Activated CD8-positive, alpha-beta T cell treated with anti-CD3 and anti-CD28 coated beads, Interleukin-2, amount 10 ng/mL, durations not matched to agents 7 days and 5 days (primary cell): ENCODE data around the gene IFI16. TPM values are rescaled to one million over a fixed set of nuclear protein-coding genes. Genes with fewer than 3 reads are reported as not detected.
"Not testable (repeated sequence)": the region's sequence is repeated elsewhere in the genome, so short reads cannot be mapped to it uniquely, and the experiment has no call there.

ENCODE experiments used
- ATAC-seq: fragments of 150-1000 bp; cut with Tn5 transposase; one replicate; pipeline ENCODE4 v1.10.0; 2021; ENCODE audit warnings: moderate library complexity
- CTCF ChIA-PET: fragments of 350-600 bp; sonication (Branson Sonifier 250); formaldehyde crosslinking; loops from one replicate; lab custom pipeline; 2021; ENCODE audit warnings: antibody characterized with exemption; lab: Charles Lee
- POLR2A ChIA-PET: fragments of 350-600 bp; sonication (Branson Sonifier 250); formaldehyde crosslinking; loops from one replicate; lab custom pipeline; 2021; ENCODE audit warnings: antibody characterized with exemption; lab: Charles Lee
- DNase-seq: peaks from one replicate; pipeline ENCODE4 v3.0.0-alpha.2; 2020
- H3K27ac Mint-ChIP-seq: one replicate; pipeline ENCODE4 v1.8.0; 2021; ENCODE audit warnings: mild to moderate bottlenecking, mixed read lengths
- H3K27me3 Mint-ChIP-seq: one replicate; pipeline ENCODE4 v1.8.0; 2021; ENCODE audit warnings: low read depth, mixed read lengths
- H3K36me3 Mint-ChIP-seq: one replicate; pipeline ENCODE4 v1.8.0; 2021; ENCODE audit warnings: low read depth, mixed read lengths
- H3K4me1 Mint-ChIP-seq: one replicate; pipeline ENCODE4 v1.8.0; 2021; ENCODE audit warnings: low read depth, mixed read lengths
- H3K4me3 Mint-ChIP-seq: one replicate; pipeline ENCODE4 v1.8.0; 2021; ENCODE audit warnings: mild to moderate bottlenecking, mixed read lengths
- H3K9me3 Mint-ChIP-seq: one replicate; pipeline ENCODE4 v1.8.0; 2022; ENCODE audit warnings: mixed read lengths; ENCODE audit not compliant: insufficient read depth
- total RNA-seq, 2 experiments: library from RNA; stranded (reverse); gene quantifications; one replicate each; pipeline ENCODE4 v1.2.3, GENCODE V29; 2021

The IFI16 gene
- total RNA-seq, 2 experiments from 2014 or later = 308 to 314 TPM

DNA sequence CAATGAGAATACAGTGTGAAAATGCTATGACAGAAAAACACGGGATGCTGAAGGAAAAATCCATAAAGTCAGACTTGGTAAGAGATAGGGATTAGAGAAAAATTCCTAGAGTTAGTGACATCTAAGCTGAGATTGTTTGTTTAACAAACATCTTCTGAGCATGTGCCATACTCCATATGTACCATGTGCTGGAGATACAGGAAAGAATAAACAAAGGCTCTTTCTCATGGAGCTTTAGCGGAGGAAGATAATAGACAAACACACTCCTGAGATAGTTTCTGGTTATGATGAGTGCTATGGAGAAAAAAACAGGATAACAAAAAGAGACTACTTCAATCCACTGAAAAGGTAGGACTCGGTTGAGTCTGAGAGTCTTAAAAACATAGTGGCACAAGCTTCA lies 88.9 kb downstream of the IFI16 start:
- Mint-ChIP-seq H3K4me1 (no peaks in the 10 kb centered on the region), H3K27me3 (peaks cover 45% of the 10 kb centered on the region), H3K27ac (no peak overlapping the region), H3K9me3 (no peaks in the 10 kb centered on the region), H3K36me3 (no peaks in the 10 kb centered on the region), H3K4me3 (no peak overlapping the region)
- ATAC-seq (no peak), DNase-seq (no peak)
- CTCF ChIA-PET = interaction anchor here (2.0 kb wide), 1 partner anchor 10 kb away, joined by 11 read pairs; no protein-coding TSS in a partner anchor
- POLR2A ChIA-PET = no interaction called here

DNA sequence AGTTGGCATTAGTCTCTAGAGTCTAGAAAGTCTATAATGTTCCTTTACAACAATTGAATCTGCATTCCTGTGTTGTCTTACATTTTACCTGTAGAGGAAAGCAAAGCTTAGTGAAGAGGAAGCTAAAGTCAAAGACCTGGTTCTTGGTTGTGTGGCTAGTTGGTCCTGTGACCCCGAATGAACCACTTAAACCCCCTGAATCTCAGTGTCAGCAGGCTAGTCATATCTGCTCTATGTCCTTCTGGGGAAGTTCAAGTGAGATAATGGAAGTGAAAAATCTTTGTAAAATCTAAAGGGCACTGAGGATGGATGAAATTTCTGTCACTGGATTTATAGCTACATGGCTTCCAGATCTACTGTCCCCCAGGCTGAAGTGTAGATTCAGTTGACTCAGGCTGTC lies 90.9 kb downstream of the IFI16 start:
- Mint-ChIP-seq H3K27ac (no peak overlapping the region), H3K4me1 (no peaks in the 10 kb centered on the region), H3K27me3 (peaks cover 46% of the 10 kb centered on the region), H3K4me3 (no peak overlapping the region), H3K9me3 (no peaks in the 10 kb centered on the region), H3K36me3 (no peaks in the 10 kb centered on the region)
- ChIA-PET CTCF (interaction anchor here (0.9 to 1.2 kb wide), 2 partner anchors 11 to 32 kb away, joined by 4 to 5 read pairs; no protein-coding TSS in a partner anchor), POLR2A (no interaction called here)
- no peak for ATAC-seq
- DNase-seq = no peak

DNA sequence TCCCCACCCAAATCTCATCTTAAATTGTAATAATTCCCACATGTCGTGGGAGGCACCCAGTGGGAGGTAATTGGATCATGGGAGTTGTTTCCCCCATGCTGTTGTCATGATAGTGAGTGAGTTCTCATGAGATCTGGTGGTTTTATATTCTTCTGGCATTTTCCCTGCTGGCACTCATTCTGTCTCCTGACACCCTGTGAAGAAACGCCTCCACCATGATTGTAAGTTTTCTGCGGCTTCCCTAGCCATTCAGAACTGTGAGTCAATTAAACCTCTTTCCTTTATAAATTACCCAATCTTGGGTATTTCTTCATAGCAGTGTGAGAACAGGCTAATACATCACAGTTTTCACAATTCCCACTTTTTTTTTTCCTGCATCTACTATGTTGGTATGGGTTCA lies 93.3 kb downstream of the IFI16 start:
- DNase-seq, ATAC-seq, H3K4me3 Mint-ChIP-seq, POLR2A ChIA-PET, H3K9me3 Mint-ChIP-seq, H3K4me1 Mint-ChIP-seq, H3K36me3 Mint-ChIP-seq, CTCF ChIA-PET, H3K27ac Mint-ChIP-seq: not testable (repeated sequence)
- peaks cover 38% of the 10 kb centered on the region for H3K27me3 Mint-ChIP-seq

Other genes with a start within 250 kb of the IFI16 start
- gene OR6N1, start 237.7 kb upstream of the IFI16 start, total RNA-seq = not detected
- not detected for gene OR6N2, start 228.7 kb upstream of the IFI16 start, total RNA-seq
- gene MNDA, start 178.6 kb upstream of the IFI16 start, total RNA-seq = not detected
- 10 to 100 TPM; 11.5 to 12.5 TPM for gene PYHIN1, start 78.4 kb upstream of the IFI16 start, total RNA-seq
- 1 to 10 TPM in 1 of 2 experiments, under 1 TPM in 1; 0.99 to 1.8 TPM for gene AIM2, start 66.9 kb downstream of the IFI16 start, total RNA-seq
- gene CADM3, start 161.7 kb downstream of the IFI16 start, total RNA-seq = not detected
- gene ACKR1, start 195.0 kb downstream of the IFI16 start, total RNA-seq = not detected